ENCODE results near the gene INHBE.

INHBE gene

GRCh38 chr12:57471661-57472060 lies 16.6 kb downstream of the INHBE start (continued):
- TF ChIP-seq, protein P1, sequence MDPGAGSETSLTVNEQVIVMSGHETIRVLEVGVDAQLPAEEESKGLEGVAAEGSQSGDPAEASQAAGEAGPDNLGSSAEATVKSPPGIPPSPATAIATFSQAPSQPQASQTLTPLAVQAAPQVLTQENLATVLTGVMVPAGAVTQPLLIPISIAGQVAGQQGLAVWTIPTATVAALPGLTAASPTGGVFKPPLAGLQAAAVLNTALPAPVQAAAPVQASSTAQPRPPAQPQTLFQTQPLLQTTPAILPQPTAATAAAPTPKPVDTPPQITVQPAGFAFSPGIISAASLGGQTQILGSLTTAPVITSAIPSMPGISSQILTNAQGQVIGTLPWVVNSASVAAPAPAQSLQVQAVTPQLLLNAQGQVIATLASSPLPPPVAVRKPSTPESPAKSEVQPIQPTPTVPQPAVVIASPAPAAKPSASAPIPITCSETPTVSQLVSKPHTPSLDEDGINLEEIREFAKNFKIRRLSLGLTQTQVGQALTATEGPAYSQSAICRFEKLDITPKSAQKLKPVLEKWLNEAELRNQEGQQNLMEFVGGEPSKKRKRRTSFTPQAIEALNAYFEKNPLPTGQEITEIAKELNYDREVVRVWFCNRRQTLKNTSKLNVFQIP (CRISPR knock-in tag; IDR thresholded peaks at IDR 0.05; ENCODE audit: borderline replicate concordance, low read depth): no peak
- TF ChIP-seq CREB5 (CRISPR knock-in tag; IDR thresholded peaks at IDR 0.05; ENCODE audit: low read depth) (no peak), PPARA (CRISPR knock-in tag; IDR thresholded peaks at IDR 0.05; ENCODE audit: borderline replicate concordance) (no peak), TOX (CRISPR knock-in tag; IDR thresholded peaks at IDR 0.05; ENCODE audit: borderline replicate concordance) (no peak)

- ATAC-seq: no peak
- TF ChIP-seq BACH2 (CRISPR knock-in tag; IDR thresholded peaks at IDR 0.05; ENCODE audit: borderline replicate concordance) (no peak), SNAI2 (CRISPR knock-in tag; IDR thresholded peaks at IDR 0.05) (no peak), ZNF8 (CRISPR knock-in tag; IDR thresholded peaks at IDR 0.05) (no peak), RARB (CRISPR knock-in tag; IDR thresholded peaks at IDR 0.05) (no peak), TSHZ2 (CRISPR knock-in tag; IDR thresholded peaks at IDR 0.05) (no peak), CSDC2 (CRISPR knock-in tag; IDR thresholded peaks at IDR 0.05) (no peak), PATZ1 (CRISPR knock-in tag; IDR thresholded peaks at IDR 0.05; ENCODE audit: borderline replicate concordance) (no peak), ZC3H10 (CRISPR knock-in tag; IDR thresholded peaks at IDR 0.05) (no peak), ZFP3 (CRISPR knock-in tag; IDR thresholded peaks at IDR 0.05) (no peak), TOX (CRISPR knock-in tag; IDR thresholded peaks at IDR 0.05; ENCODE audit: borderline replicate concordance) (no peak), ARNTL (CRISPR knock-in tag; IDR thresholded peaks at IDR 0.05; ENCODE audit: borderline replicate concordance, low read depth) (no peak), ZFP30 (CRISPR knock-in tag; IDR thresholded peaks at IDR 0.05) (no peak), TCF4 (CRISPR knock-in tag; IDR thresholded peaks at IDR 0.05; ENCODE audit: borderline replicate concordance) (no peak), ISL1 (CRISPR knock-in tag; IDR thresholded peaks at IDR 0.05) (no peak), ESRRG (CRISPR knock-in tag; IDR thresholded peaks at IDR 0.05) (no peak), GLIS3 (CRISPR knock-in tag; IDR thresholded peaks at IDR 0.05) (no peak), CREB5 (CRISPR knock-in tag; IDR thresholded peaks at IDR 0.05; ENCODE audit: low read depth) (no peak), OSR1 (CRISPR knock-in tag; IDR thresholded peaks at IDR 0.05) (no peak)
Measured at GRCh38 chr12:57472391-57472790, 17.3 kb downstream of the INHBE start.

- TF ChIP-seq ZFP30 (CRISPR knock-in tag; IDR thresholded peaks at IDR 0.05) (no peak), PPARA (CRISPR knock-in tag; IDR thresholded peaks at IDR 0.05; ENCODE audit: borderline replicate concordance) (no peak), ZNF565 (CRISPR knock-in tag; conservative IDR thresholded peaks at IDR 0.05; ENCODE audit: low read depth) (no peak), TOX (CRISPR knock-in tag; IDR thresholded peaks at IDR 0.05; ENCODE audit: borderline replicate concordance) (no peak), TCF4 (CRISPR knock-in tag; IDR thresholded peaks at IDR 0.05; ENCODE audit: borderline replicate concordance) (no peak), ZNF8 (CRISPR knock-in tag; IDR thresholded peaks at IDR 0.05) (no peak), ISL1 (CRISPR knock-in tag; IDR thresholded peaks at IDR 0.05) (no peak)
- TF ChIP-seq, protein P1 (CRISPR knock-in tag; IDR thresholded peaks at IDR 0.05; ENCODE audit: borderline replicate concordance, low read depth): no peak
- ATAC-seq: no peak
Measured at GRCh38 chr12:57473392-57473791, 18.3 kb downstream of the INHBE start.

All from SK-N-SH treated with all-trans-retinoic acid at 6 μM for 48 hours (cell line).